Measurements from ENCODE around the gene ARHGAP22. TPM values are rescaled to one million over a fixed set of nuclear protein-coding genes. Genes with fewer than 3 reads are reported as not detected.

ARHGAP22 gene
- total RNA-seq, 3 donors from 2014 or later = 2.6 to 8.2 (median 4.8) TPM

GRCh38 chr10:48503293-48503911, 101.5 kb downstream of the ARHGAP22 start:
- TF ChIP-seq, protein P1, sequence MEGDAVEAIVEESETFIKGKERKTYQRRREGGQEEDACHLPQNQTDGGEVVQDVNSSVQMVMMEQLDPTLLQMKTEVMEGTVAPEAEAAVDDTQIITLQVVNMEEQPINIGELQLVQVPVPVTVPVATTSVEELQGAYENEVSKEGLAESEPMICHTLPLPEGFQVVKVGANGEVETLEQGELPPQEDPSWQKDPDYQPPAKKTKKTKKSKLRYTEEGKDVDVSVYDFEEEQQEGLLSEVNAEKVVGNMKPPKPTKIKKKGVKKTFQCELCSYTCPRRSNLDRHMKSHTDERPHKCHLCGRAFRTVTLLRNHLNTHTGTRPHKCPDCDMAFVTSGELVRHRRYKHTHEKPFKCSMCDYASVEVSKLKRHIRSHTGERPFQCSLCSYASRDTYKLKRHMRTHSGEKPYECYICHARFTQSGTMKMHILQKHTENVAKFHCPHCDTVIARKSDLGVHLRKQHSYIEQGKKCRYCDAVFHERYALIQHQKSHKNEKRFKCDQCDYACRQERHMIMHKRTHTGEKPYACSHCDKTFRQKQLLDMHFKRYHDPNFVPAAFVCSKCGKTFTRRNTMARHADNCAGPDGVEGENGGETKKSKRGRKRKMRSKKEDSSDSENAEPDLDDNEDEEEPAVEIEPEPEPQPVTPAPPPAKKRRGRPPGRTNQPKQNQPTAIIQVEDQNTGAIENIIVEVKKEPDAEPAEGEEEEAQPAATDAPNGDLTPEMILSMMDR (IDR thresholded peaks at IDR 0.05) = no peak
- TF ChIP-seq POLR2AphosphoS5 (IDR thresholded peaks at IDR 0.05) = no peak
- Histone ChIP-seq H3K4me1 (no peaks in the 10 kb centered on the region), H3K9me3 (no peaks in the 10 kb centered on the region), H3K36me3 (no peaks in the 10 kb centered on the region), H3K27me3 (no peaks in the 10 kb centered on the region), H3K4me3 (no peak overlapping the region), H3K27ac (no peak overlapping the region)
- intact Hi-C loops (cut with DNase I; ENCODE audit: low total_unique reads) = no loop called here
- DNase-seq (ENCODE audit: low spot score in 2 of 2) = no peak

DNA sequence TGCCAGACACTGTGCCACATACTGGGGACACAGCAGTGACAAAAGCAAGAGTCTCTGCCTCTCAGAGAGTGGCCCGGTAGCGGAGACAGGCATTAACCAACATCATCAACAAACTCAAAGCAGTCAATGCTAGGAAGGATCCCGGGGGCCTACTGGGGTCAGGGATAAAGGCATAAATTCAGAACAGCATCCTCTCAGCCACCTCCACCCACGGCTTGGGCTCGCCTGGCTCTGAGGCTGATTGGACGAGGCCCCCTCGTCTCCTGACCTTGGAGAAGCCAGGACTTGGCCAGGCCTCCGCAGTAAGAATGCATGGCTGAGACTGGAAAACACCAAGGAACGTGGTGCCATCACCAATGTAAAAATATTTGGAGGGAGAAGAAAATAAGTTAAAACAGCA, 102.1 kb downstream of the ARHGAP22 start:
- H3K27me3 ChIP-seq = no peaks in the 10 kb centered on the region
- no peak for DNase-seq (ENCODE audit: low spot score in 2 of 2)
- no peak overlapping the region for H3K27ac ChIP-seq
- H3K36me3 ChIP-seq = no peaks in the 10 kb centered on the region
- H3K9me3 ChIP-seq = no peaks in the 10 kb centered on the region
- no peaks in the 10 kb centered on the region for H3K4me1 ChIP-seq
- H3K4me3 ChIP-seq = no peak overlapping the region
- intact Hi-C loops (cut with DNase I; ENCODE audit: low total_unique reads) = no loop called here
- TF ChIP-seq, protein P1 (IDR thresholded peaks at IDR 0.05) = no peak
- TF ChIP-seq POLR2A (IDR thresholded peaks at IDR 0.05) (no peak), POLR2AphosphoS5 (IDR thresholded peaks at IDR 0.05) (no peak)

DNA sequence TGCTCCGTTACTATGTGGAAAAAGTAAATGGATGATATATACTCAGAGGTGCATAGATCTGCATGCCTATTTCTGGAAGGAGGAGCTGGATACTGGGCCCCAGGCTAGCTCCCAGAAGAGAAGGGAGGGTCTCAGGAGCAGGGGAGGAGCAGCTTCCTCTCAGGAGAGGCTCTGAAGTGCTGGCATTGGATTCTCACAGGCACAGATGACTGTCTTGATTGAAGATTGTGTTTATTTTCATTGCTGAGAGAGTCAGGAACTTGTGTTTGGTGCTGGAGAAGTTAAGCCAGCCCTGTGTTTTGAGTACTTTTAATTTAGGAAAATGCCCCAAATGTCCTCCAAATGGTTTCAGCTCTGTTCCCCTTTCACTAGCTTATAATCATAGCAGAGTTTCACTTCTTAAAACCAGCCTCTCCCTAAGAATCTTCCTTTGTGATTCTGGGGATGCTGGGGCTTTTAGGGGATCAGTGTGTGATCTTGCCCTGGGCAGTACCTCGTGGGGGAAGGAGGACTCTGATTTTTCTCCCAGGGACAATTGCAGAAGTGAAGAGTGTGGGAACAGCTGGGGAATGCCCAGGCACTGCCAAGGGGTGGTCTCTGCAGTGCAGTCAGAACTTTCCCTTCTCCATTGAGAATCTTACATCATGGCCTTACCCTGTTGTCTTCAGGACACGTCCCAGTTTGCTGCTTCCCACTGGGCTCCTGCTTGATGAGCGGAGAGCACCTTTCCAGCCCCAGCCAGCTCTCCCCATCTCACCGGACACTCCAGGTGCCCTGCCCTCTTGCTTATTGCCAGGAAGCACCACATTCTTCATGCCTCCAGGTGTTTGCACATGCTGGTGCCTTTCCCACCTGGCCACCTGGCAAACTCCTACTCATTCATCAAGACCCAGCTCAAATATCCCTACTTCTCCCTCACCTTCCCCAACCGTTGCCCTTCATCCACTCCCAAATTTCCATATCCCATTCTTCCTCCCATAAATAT, 102.8 kb downstream of the ARHGAP22 start:
- H3K4me3 ChIP-seq = no peak overlapping the region
- DNase-seq (ENCODE audit: low spot score in 2 of 2) = no peak
- no peaks in the 10 kb centered on the region for H3K9me3 ChIP-seq
- TF ChIP-seq, protein P1 (IDR thresholded peaks at IDR 0.05) = no peak
- TF ChIP-seq POLR2A (IDR thresholded peaks at IDR 0.05) (no peak), POLR2AphosphoS5 (IDR thresholded peaks at IDR 0.05) (no peak)
- no peaks in the 10 kb centered on the region for H3K4me1 ChIP-seq
- no peaks in the 10 kb centered on the region for H3K27me3 ChIP-seq
- intact Hi-C loops (cut with DNase I; ENCODE audit: low total_unique reads) = no loop called here
- H3K27ac ChIP-seq = no peak overlapping the region
- H3K36me3 ChIP-seq = no peaks in the 10 kb centered on the region

DNA sequence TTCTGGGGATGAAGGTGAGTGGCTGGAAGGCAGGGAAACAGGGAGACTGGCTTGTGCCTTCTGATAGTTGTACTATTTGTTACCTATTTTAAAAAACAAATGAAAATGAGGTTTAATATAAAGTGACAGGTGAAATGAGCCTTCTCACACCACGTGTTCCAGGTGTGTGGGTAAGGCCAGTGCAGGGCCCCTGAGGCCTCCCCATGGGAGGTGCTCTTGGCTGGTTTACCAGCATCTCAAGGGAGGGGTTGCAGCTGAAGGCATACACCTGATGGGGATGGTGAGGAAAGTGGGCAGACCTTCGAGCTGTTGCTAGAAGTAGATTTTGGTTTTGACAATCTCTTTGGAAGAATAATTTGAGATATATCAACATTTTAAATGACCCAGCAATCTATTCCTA, 103.6 kb downstream of the ARHGAP22 start:
- no peaks in the 10 kb centered on the region for H3K27me3 ChIP-seq
- intact Hi-C loops (cut with DNase I; ENCODE audit: low total_unique reads) = no loop called here
- DNase-seq (ENCODE audit: low spot score in 2 of 2) = no peak

More for the DNA sequence above, 103.6 kb downstream of the ARHGAP22 start:
- Histone ChIP-seq H3K27ac (no peak overlapping the region), H3K4me1 (no peaks in the 10 kb centered on the region), H3K36me3 (no peaks in the 10 kb centered on the region), H3K9me3 (no peaks in the 10 kb centered on the region), H3K4me3 (no peak overlapping the region)
- no peak for TF ChIP-seq POLR2A (IDR thresholded peaks at IDR 0.05)
- TF ChIP-seq, protein P1 (IDR thresholded peaks at IDR 0.05) = no peak
